Measurements from ENCODE around the gene BRSK2.

The BRSK2 gene

DNA sequence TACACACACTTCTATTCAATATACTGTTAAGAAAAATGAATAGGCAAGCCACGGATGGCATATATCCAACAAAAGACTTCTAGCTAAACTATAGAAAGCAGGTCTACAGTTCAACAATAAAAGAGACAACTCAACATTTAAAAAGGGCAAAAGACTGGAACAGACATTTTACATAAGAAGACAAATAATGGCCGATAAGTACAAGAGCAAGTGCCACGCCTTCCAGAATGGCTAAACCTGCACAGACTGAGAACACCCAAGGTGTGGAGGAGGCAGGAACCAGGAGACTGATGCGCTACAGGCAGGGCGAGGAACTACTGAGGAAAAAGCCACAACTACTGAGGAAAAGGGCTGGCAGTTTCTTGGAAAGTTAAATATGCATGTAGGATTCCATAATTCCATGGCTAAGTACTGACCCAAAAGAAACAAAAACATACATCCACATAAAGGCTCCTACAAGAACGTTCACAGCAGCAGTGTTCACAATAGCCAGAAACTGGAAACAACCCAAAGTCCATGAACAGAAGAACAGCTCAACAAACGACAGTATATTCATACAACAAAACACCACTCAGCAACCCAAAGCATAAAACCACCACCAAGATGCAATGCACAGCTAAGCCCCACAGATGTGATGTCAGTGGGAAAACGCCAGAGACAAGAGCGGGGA is 106.5 kb downstream of the BRSK2 start:
- DNase-seq = no peak
- H3K4me3 Mint-ChIP-seq = no peak overlapping the region
- no peaks in the 10 kb centered on the region for H3K9me3 Mint-ChIP-seq
- no peak overlapping the region for H3K27ac Mint-ChIP-seq
- ATAC-seq = no peak
- H3K27me3 Mint-ChIP-seq = no peaks in the 10 kb centered on the region
- H3K4me1 Mint-ChIP-seq = peaks cover 69% of the 10 kb centered on the region

DNA sequence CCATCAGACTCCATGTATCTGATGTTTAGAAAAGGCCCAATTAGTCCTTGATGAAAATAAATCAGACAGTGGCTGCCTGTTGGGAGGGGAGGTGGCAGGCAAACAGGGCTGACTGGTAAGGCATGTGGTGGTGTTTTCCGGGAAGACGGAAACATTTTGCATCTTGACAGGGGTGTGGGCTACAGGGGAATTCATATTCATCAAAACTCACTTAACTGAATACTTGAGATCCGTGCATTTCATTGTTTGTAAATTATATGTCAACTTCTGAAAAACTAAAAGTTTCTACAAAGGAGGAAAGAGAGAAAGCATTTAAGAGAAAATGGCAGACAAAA is 107.0 kb downstream of the BRSK2 start:
- H3K9me3 Mint-ChIP-seq = no peaks in the 10 kb centered on the region
- no peak overlapping the region for H3K4me3 Mint-ChIP-seq
- no peak for DNase-seq
- no peaks in the 10 kb centered on the region for H3K27me3 Mint-ChIP-seq
- H3K27ac Mint-ChIP-seq = no peak overlapping the region
- peaks cover 72% of the 10 kb centered on the region for H3K4me1 Mint-ChIP-seq
- no peak for ATAC-seq

DNA sequence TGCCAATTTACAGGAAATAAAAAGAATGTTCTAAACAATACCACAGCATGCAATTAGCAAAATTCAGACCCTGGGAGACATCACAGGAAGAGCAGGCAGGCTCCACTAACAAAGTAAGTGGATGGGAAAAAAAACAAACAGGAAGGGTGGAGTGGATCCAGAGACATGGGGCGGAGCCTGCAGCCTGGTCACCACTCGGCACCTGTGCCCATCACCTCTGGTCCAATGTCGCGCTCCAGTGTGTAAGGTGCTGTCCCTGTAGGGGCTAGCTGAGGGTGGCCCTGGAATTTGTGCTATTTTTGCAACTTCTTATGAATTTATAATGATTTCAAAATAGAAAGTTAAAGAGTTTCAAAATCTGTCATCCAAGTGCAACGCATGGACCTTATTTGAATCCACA is 107.9 kb downstream of the BRSK2 start:
- H3K4me1 Mint-ChIP-seq = peaks cover 71% of the 10 kb centered on the region
- no peaks in the 10 kb centered on the region for H3K9me3 Mint-ChIP-seq
- DNase-seq = no peak
- no peak overlapping the region for H3K4me3 Mint-ChIP-seq
- no peak for ATAC-seq
- H3K27me3 Mint-ChIP-seq = no peaks in the 10 kb centered on the region
- peak overlapping the region in 1 of 2 donors; percentile 2 for H3K27ac Mint-ChIP-seq

DNA sequence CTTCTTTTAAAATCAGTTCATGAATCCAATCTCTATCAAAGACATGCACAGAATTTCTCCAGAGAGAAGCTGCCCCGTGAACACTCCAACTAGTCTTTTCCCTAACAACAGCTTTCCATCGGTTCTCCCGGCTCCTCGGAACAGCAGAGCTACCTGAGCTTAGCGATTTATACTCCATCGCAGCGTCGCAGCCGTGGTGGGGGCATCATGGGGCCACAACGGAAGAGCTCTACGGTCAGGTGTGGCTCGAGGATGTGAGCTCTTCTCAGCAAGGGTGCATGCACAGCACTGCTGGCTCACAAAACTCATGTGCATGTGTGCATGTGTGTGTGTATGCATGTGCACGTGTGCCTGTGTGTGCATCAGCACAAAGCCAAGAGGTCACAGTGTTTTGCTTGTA is 108.5 kb downstream of the BRSK2 start:
- Mint-ChIP-seq H3K27me3 (no peaks in the 10 kb centered on the region), H3K4me3 (no peak overlapping the region), H3K4me1 (peaks cover 72% of the 10 kb centered on the region), H3K27ac (no peak overlapping the region), H3K9me3 (no peaks in the 10 kb centered on the region)
- ATAC-seq = no peak
- DNase-seq = no peak

DNA sequence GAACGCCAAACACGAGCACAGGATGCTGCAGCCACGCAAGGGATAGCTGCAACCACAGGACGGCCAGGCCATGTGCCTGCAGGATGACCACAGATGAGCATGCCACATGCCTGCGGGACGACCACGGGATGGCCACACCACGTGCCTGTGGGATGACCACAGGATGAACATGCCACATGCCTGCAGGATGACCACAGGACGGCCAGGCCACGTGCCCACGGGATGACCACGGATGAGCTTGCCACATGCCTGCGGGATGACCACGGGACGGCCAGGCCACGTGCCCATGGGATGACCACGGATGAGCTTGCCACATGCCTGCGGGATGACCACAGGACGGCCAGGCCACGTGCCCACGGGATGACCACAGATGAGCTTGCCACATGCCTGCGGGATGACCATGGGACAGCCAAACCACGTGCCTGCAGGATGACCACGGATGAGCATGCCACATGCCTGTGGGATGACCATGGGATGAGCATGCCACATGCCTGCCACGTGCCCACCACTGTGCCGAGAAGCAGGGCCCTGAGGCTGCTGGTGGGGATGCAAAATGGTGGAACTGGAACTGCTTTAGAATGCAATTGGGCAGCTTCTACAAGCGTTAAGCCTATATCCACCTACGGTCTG is 109.6 kb downstream of the BRSK2 start:
- peaks cover 73% of the 10 kb centered on the region for H3K4me1 Mint-ChIP-seq
- ATAC-seq (no peak), DNase-seq (no peak)
- no peak overlapping the region for H3K27ac Mint-ChIP-seq
- no peaks in the 10 kb centered on the region for H3K27me3 Mint-ChIP-seq
- H3K4me3 Mint-ChIP-seq = no peak overlapping the region
- no peaks in the 10 kb centered on the region for H3K9me3 Mint-ChIP-seq

DNA sequence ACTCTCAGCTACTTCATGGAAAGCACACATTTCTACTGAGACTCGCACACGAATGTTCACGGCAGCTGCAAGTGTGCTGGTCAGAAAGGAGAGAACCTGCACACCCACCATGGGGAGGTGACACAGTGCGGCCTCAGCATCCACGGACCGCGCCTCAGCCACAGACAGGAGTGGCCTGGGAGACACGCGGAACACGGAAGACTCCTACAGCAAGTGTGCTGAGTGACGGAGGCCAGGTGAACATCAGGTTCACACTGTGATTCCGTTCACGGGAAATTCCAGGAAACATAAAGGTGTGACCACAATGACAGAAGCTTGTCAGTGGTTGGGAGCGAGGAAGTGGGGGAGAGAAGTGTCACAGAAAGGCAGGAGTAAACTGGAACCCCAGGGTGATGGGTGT is 110.2 kb downstream of the BRSK2 start:
- Mint-ChIP-seq H3K9me3 (no peaks in the 10 kb centered on the region), H3K4me1 (peaks cover 73% of the 10 kb centered on the region), H3K27ac (no peak overlapping the region), H3K27me3 (no peaks in the 10 kb centered on the region), H3K4me3 (no peak overlapping the region)
- ATAC-seq = no peak
- DNase-seq = no peak

DNA sequence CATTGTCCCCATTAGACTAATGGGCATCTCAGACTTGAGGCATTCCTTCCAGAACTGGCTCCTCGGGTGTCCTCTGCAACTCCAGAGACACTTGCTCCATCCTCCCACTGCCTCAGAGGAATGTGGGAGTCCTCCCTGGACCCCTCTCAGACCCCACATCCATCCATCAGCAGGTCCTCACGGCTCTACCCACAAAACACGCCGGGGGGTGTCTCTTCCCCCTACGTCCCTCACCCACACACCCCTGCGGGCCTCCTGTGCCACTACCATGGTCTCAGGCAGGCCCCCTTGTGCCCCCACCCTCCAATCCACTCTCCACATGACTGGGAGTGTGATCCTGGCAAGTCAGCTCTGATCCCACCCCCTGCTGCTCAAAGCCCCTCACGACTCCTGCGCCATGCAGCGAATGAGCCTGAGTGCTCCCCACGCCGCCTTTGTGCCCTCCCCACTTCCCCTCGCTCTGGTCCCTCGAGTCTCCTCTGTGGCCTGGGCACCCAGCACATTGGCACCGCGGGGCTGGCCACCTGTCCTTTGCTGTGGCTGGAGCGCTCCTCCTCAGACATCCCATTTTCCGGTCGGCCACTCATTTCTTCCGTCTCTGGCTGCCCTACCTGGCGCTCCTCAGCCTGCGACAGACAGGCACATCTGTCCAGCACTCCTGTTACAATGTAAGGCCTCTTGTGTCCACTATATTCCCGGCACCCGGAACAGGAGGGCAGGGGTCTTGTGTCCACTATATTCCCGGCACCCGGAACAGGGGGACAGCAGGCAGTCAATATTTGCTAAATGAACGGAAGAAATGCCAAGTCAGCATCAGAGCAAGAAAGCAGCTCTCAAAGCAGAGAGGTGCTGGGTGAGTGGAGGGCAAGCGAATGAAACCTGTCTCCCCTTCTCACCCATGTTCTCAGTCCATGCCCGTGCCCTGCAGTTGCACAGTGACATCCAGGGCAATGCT is 111.0 kb downstream of the BRSK2 start:
- ATAC-seq (no peak), DNase-seq (no peak)
- no peaks in the 10 kb centered on the region for H3K27me3 Mint-ChIP-seq
- no peak overlapping the region for H3K4me3 Mint-ChIP-seq
- no peaks in the 10 kb centered on the region for H3K9me3 Mint-ChIP-seq
- no peak overlapping the region for H3K27ac Mint-ChIP-seq
- peaks cover 73% of the 10 kb centered on the region for H3K4me1 Mint-ChIP-seq

DNA sequence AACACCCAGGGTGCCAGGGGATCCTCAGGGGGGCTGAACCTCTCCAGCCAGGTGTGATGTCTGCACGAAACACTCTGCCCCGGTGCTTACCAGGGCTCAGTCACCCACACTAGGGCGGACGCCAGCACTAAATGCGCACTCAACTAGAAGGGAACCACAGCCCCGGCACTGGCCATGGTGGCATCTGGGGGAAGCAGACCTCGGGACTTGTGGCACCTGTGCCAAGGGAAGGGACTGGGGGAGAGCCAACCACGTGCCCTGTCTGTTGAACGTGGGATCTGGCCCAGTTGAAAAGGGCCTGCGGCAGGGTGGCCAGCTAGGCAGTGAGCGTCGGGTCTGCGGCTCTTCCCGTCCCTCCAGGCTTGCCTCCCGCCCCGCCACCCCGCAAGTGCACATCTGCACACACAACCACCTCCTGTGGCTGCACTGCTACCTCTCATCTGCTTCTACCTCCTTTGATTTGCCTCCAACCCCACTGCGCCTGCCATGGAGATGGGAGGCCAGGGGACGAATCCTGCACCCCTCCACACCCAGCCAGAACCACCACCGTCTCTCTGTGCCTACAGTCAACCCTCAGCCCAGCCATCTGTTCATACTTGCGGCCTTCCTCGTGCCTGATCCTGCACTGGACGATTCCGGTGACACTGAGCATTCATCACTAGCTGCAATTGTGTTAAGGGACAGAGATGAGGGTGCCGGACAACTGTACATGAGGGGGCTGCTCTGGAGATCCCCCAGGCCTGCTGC is 111.9 kb downstream of the BRSK2 start:
- H3K27ac Mint-ChIP-seq = peak overlapping the region in 1 of 2 donors; percentile 76
- H3K4me1 Mint-ChIP-seq = peaks cover 69% of the 10 kb centered on the region
- no peaks in the 10 kb centered on the region for H3K27me3 Mint-ChIP-seq
- no peak overlapping the region for H3K4me3 Mint-ChIP-seq
- ATAC-seq (no peak), DNase-seq (no peak)
- no peaks in the 10 kb centered on the region for H3K9me3 Mint-ChIP-seq

DNA sequence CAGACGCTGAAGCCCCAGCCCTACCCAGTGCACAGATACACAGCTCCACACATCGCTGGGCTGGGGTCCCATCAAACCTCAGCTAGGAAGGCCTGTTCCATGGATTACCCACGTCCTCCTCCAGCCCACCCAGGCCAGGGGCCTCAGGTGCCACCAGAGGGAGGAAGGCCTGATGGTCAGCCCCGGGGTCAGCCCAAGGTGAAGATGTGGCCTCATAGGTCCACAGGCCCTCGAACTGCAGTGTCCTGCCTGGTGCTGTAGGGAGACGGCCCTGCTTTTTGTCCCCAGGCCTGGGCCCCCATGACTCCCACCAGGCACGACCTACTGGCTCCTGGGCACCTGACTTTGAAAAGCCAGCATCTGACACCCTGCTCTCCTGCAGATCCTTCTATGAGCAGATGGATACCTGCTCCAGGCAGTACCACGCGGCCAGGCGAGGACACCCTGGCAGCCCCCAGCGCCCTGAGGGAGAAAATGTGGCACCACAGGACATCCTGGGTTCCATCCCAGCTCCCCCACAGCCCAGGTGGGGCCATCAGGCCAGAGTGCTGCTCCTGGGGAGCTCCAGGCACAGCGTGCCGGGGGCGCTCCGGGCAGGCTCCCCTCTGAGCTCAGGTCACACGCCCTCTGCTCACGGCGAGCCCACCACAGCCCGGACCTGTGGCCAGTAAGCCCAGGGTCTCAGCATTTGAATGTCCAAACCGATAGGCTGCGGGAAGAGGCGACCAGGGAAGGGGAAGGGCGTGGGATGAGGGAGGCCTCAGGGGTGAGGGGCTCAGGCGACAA is 112.6 kb downstream of the BRSK2 start:
- H3K9me3 Mint-ChIP-seq = no peaks in the 10 kb centered on the region
- H3K27me3 Mint-ChIP-seq = no peaks in the 10 kb centered on the region
- no peak overlapping the region for H3K4me3 Mint-ChIP-seq
- no peak overlapping the region for H3K27ac Mint-ChIP-seq
- DNase-seq (no peak), ATAC-seq (no peak)
- peaks cover 69% of the 10 kb centered on the region for H3K4me1 Mint-ChIP-seq

DNA sequence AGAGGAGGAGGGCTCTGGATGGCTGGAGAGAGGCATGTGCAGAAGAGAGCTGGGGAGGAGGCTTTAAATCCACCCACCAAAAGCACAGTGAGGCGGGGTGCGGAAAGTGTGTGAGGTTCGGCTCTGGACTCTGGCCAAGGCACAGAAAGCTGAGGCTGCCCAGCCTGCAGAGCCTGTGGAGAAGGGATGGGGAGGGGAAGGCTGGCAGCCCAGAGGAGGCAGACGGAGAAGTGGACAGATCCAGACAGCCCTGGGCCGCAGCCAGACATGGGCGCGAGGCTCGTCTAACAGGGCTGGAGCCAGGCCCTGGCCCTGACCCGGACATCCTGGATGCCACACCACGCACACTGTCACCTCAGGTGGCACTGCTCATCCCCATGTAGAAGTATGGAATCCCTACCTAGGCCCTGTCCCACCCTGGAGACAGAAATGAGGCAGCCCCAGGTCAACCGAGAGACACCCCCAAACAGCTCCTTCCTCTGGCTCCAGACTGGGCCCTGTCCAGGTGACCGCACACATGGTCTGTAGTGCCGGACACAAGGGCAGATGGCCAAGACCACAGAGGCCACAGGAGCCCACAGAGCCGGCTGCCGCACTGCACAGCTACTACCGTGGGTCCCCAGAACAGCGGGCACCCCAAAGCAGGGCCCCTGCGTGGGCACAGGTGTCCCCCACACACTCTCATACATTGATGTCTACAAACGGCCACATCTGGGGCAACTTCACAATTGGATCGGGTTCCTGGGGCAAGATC is 113.4 kb downstream of the BRSK2 start:
- Mint-ChIP-seq H3K27me3 (no peaks in the 10 kb centered on the region), H3K4me1 (peaks cover 68% of the 10 kb centered on the region), H3K4me3 (no peak overlapping the region), H3K9me3 (no peaks in the 10 kb centered on the region), H3K27ac (no peak overlapping the region)
- ATAC-seq (no peak), DNase-seq (no peak)

DNA sequence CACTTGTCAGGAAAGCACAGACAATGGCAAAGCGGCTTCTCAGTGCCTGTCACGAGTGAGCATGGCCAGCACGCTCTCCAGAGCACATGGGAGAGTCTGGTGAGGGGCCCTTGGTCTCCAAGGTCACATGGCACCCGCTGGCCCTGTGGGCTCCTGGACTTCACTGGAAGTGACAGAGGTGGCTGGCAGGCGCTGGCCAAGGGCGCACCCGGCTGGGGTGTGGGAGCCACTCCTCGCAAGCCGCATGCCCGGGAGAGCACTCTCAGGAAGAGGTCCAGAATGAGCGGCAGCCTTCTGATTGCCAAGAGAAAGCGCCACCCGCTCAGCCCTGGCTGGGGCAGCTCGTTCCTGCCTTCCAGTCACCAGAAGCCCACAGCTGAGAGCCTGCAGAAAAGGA is 114.0 kb downstream of the BRSK2 start:
- peaks cover 66% of the 10 kb centered on the region for H3K4me1 Mint-ChIP-seq
- ATAC-seq = no peak

DNA sequence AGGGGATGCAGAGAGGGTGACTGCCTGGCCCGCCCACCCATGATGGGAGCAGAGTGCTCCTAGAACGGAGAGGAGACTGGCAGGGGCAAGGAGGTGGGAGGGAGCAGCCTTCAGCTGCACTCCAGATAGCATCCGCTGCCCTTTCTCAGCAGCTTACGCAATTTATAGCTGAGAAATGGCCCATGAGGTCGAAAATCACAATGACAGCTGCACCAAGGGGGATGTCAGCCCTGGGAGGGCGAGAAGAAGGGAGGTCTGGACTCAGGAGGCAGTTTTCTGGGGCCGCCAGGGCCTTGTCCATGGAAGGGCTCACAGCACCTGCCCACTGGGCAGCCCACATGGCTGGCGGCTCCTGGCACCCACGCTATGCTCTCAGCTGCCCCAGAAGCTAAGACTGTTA is 114.4 kb downstream of the BRSK2 start:
- H3K27ac Mint-ChIP-seq = peak overlapping the region in 1 of 2 donors; percentile 83
- ATAC-seq = no peak
- no peak overlapping the region for H3K4me3 Mint-ChIP-seq
- no peaks in the 10 kb centered on the region for H3K9me3 Mint-ChIP-seq
- H3K27me3 Mint-ChIP-seq = no peaks in the 10 kb centered on the region
- H3K4me1 Mint-ChIP-seq = peaks cover 66% of the 10 kb centered on the region
- no peak for DNase-seq

More for the DNA sequence above, 114.0 kb downstream of the BRSK2 start:
- no peak for DNase-seq
- Mint-ChIP-seq H3K27ac (peak overlapping the region in 1 of 2 donors; percentile 83), H3K9me3 (no peaks in the 10 kb centered on the region), H3K27me3 (no peaks in the 10 kb centered on the region), H3K4me3 (no peak overlapping the region)

DNA sequence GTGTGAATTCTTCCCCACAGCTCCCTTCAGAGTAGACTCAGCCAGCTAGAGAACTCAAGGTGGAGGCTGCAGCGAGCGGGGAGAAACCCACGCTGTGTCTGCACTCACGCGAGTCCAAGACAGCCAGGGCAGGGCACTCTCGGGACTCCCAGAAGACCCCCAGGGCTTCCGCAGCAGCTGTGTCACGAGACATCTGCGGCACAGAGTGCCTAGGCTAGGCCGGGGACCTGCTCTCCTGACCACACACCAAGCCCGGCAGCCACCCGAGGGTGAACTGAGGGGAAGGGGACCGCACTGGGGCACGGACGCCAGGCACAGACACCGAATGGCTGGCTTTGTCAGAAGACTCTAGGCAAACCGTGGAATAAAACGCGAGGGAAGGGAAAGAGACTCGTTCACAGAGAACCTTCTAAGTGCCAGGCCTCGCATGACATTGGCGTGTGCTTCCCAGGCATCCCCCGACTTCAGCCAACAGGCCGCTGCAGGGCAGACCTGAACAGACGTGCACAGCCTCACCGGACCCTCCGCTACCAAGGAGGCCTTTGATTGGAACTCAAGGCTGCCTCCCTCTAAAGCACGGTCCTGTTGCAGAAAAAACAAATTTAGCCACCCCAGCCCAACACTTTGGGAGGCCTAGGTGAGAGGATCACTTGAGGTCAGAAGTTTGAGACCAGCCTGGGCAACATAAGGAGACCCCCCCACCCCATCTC is 115.0 kb downstream of the BRSK2 start:
- Mint-ChIP-seq H3K4me1 (peaks cover 71% of the 10 kb centered on the region), H3K27me3 (no peaks in the 10 kb centered on the region), H3K4me3 (no peak overlapping the region), H3K9me3 (no peaks in the 10 kb centered on the region), H3K27ac (no peak overlapping the region)
- DNase-seq (no peak), ATAC-seq (no peak)

DNA sequence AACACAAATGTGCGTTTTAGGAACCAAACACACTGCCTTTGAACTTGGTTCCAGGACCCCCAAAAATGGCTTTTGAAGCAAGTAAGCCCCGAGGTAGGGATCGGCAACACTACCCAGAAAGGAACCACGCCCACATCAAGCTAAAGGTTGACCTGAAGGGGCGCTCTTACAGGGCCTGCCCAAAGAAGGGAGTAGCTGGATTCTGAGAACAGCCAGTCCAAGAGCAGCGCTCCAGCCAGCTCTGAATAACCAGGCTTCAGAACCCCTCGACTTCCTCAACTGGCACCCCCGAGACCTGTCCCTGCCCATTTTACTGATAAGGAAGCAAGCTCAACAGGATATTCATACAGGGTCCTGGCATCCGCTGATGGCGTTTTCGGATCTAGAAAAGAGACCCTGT is 115.7 kb downstream of the BRSK2 start:
- no peaks in the 10 kb centered on the region for H3K27me3 Mint-ChIP-seq
- no peak for ATAC-seq

More for the DNA sequence above, 115.7 kb downstream of the BRSK2 start:
- Mint-ChIP-seq H3K4me1 (peaks cover 64% of the 10 kb centered on the region), H3K27ac (no peak overlapping the region), H3K4me3 (no peak overlapping the region), H3K9me3 (no peaks in the 10 kb centered on the region)
- DNase-seq = no peak

Data from stimulated activated naive CD8-positive, alpha-beta T cell treated with anti-CD3 and anti-CD28 coated beads, Interleukin-15, amount 100 ng/mL, for 72 hours (primary cell).